Lower lobe of right lung (tissue), 2 donors: ENCODE data around the gene FAM131C. TPM values are rescaled to one million over a fixed set of nuclear protein-coding genes. Genes with fewer than 3 reads are reported as not detected.
A peak's percentile ranks its signal among the peaks of the same experiment; 100 is the strongest.

ENCODE experiments used
- ATAC-seq, 2 donors: fragments of 200-7000 bp; cut with Tn5 transposase; one replicate each; pipeline ENCODE4 v1.9.1; 2020 to 2022; ENCODE audit warnings: mild to moderate bottlenecking in 2 of 2, moderate library complexity in 2 of 2
- DNase-seq: peaks from one replicate; pipeline ENCODE4 v3.0.0-alpha.2; 2020
- H3K27ac ChIP-seq: fragments of 200-600 bp; one replicate; pipeline ENCODE4 v1.8.0; 2022
- H3K27me3 ChIP-seq: fragments of 200-600 bp; one replicate; pipeline ENCODE4 v1.8.0; 2022; ENCODE audit warnings: low read depth
- H3K36me3 ChIP-seq: fragments of 200-600 bp; one replicate; pipeline ENCODE4 v1.8.0; 2022; ENCODE audit warnings: mild to moderate bottlenecking
- H3K4me1 ChIP-seq: fragments of 200-600 bp; one replicate; pipeline ENCODE4 v1.8.0; 2022
- H3K4me3 ChIP-seq: fragments of 200-600 bp; one replicate; pipeline ENCODE4 v1.8.0; 2022; ENCODE audit warnings: mild to moderate bottlenecking
- H3K9me3 ChIP-seq: fragments of 200-600 bp; one replicate; pipeline ENCODE4 v1.8.0; 2022
- CTCF ChIP-seq: fragments of 200-600 bp; IDR thresholded peaks from one replicate; pipeline ENCODE4 v1.8.0; 2022; ENCODE audit warnings: antibody characterized with exemption, mild to moderate bottlenecking
- intact Hi-C: fragments of 100-400 bp; cut with DNase I; formaldehyde crosslinking; loops from one replicate; pipeline ENCODE4 v1.11.0; 2022
- total RNA-seq: library from RNA; stranded (reverse); fragmentation: NEBNext Ultra II Directional; extraction: Animal tissue kit (Norgen Biotek cat#: 25700); gene quantifications from one replicate; pipeline ENCODE4 v1.2.1, GENCODE V29; 2021
- donor health status: DM: no; HTN: yes; CAD: no; lungs with severe emphysema.

FAM131C gene
- total RNA-seq, 1 donor from 2014 or later, result not detected

GRCh38 chr1:16013220-16013907 is 60.1 kb downstream of the FAM131C start:
- DNase-seq, result peak; percentile 42
- Histone ChIP-seq H3K27me3 (no peaks in the 10 kb centered on the region), H3K9me3 (no peaks in the 10 kb centered on the region), H3K4me1 (peaks cover 36% of the 10 kb centered on the region), H3K27ac (peak overlapping the region; percentile 64), H3K4me3 (peak overlapping the region; percentile 51), H3K36me3 (no peaks in the 10 kb centered on the region)
- intact Hi-C loops, result no loop called here
- TF ChIP-seq CTCF, result no peak
- ATAC-seq, result peak; percentile 47 to 64

DNA sequence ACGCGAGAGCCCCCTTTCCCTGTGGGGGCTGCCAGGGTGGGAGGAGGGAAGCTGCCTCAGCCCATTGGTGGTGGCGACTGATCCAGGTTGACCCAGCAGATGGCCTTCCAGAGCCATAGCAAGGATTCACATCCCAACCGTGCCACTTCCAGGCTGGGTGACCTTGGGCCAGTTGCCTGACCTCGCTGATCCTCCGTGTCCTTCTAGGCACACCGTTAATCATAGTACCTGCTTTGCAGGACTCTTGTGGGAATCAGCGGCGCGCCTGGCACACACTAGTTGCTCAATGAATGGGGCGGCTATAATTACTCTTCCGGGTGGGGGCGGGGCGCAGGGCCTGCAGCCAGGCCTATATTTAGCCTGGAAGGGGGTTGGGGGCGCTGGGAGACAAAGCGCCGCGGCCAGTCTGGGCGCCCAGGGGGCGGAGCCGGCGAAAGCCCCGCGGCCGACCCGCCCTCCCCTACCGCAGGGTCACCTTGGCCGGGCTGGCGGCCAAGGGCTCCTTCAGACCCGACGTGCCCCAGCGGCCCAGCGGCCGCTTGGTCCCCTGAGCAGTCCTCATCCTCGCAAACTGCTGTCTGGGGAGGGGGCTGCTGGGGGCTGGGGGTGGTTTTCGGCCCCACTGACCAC is 60.7 kb downstream of the FAM131C start:
- Histone ChIP-seq H3K4me3 (peak overlapping the region; percentile 51), H3K4me1 (peaks cover 29% of the 10 kb centered on the region), H3K9me3 (no peaks in the 10 kb centered on the region), H3K36me3 (no peaks in the 10 kb centered on the region), H3K27ac (peak overlapping the region; percentile 64), H3K27me3 (no peaks in the 10 kb centered on the region)
- intact Hi-C loops, result no loop called here
- DNase-seq, result peak; percentile 81
- ATAC-seq, result peak; percentile 63 to 72
- no peak for TF ChIP-seq CTCF

- Histone ChIP-seq H3K27ac (no peak overlapping the region), H3K9me3 (no peaks in the 10 kb centered on the region), H3K36me3 (no peaks in the 10 kb centered on the region), H3K4me1 (peaks cover 25% of the 10 kb centered on the region), H3K27me3 (no peaks in the 10 kb centered on the region), H3K4me3 (peak overlapping the region; percentile 51)
- intact Hi-C loops, result no loop called here
- no peak for TF ChIP-seq CTCF
- no peak for DNase-seq
- no peak for ATAC-seq
Measured at GRCh38 chr1:16011936-16012589, 61.4 kb downstream of the FAM131C start.

- H3K4me1 ChIP-seq, result peaks cover 25% of the 10 kb centered on the region
- no peak for DNase-seq
- ATAC-seq, result no peak
- H3K4me3 ChIP-seq, result no peak overlapping the region
- H3K27ac ChIP-seq, result no peak overlapping the region
- TF ChIP-seq CTCF, result no peak
- H3K36me3 ChIP-seq, result no peaks in the 10 kb centered on the region
- intact Hi-C loops, result no loop called here
- no peaks in the 10 kb centered on the region for H3K27me3 ChIP-seq
- H3K9me3 ChIP-seq, result no peaks in the 10 kb centered on the region
Measured at GRCh38 chr1:16010837-16011236, 62.6 kb downstream of the FAM131C start.

DNA sequence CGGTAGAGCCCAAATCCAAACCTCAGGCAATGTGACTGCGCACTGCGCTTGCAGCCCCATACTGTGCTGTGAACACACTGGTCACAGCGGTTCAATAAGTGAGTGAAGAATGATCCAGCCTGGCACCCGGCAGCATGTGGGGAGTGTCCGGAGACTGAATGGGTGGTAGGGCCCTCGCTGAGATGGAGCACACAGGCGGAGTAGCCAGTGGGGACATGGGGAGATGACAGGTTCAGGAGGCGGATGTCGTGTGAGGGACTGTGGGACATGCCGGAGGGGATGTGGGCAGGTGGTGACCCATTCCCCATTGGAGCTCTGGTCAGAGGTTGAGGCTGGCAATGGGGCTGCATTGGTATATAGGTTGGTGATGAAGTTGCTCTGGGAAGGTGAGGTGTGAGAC is 63.8 kb downstream of the FAM131C start:
- Histone ChIP-seq H3K27ac (no peak overlapping the region), H3K27me3 (no peaks in the 10 kb centered on the region), H3K9me3 (no peaks in the 10 kb centered on the region), H3K4me1 (peaks cover 20% of the 10 kb centered on the region), H3K4me3 (no peak overlapping the region), H3K36me3 (no peaks in the 10 kb centered on the region)
- no peak for TF ChIP-seq CTCF
- no peak for DNase-seq
- intact Hi-C loops, result no loop called here
- no peak for ATAC-seq
